IPS-NIHi11 (cell line): ENCODE measurements around the gene PPID.
"Not testable (repeated sequence)": the region's sequence is repeated elsewhere in the genome, so short reads cannot be mapped to it uniquely, and the experiment has no call there.

ENCODE experiments used
- DNase-seq: peaks from one replicate; pipeline ENCODE4 v3.0.0; 2012; ENCODE audit warnings: mixed read lengths, low spot score

The PPID gene

GRCh38 chr4:158722917-158723793 lies at the start of gene PPID:
Gene PPID, minus strand, starts transcription at chr4:158723396. Its CDS starts 108 bp downstream, at chr4:158723288.
- DNase-seq: peak; percentile 93

GRCh38 chr4:158771776-158772175 lies 48.6 kb upstream of the PPID start:
- DNase-seq: no peak

- DNase-seq: no peak
Observed at GRCh38 chr4:158770671-158771070, 47.5 kb upstream of the PPID start.

GRCh38 chr4:158769175-158769921 lies 46.2 kb upstream of the PPID start:
- peak; percentile 22 for DNase-seq

GRCh38 chr4:158768555-158769174 lies 45.5 kb upstream of the PPID start, which contains the start of gene FNIP2:
Gene FNIP2, plus strand, starts transcription at chr4:158769026. Its CDS starts 187 bp downstream, at chr4:158769213.
- DNase-seq: peak; percentile 95

GRCh38 chr4:158767451-158767850 lies 44.3 kb upstream of the PPID start:
- DNase-seq: no peak

GRCh38 chr4:158766434-158767044 lies 43.3 kb upstream of the PPID start:
- no peak for DNase-seq

- no peak for DNase-seq
Observed at GRCh38 chr4:158763462-158763861, 40.3 kb upstream of the PPID start.

GRCh38 chr4:158762553-158762952 lies 39.4 kb upstream of the PPID start:
- no peak for DNase-seq

- DNase-seq: no peak
Observed at GRCh38 chr4:158760866-158761265, 37.7 kb upstream of the PPID start.

GRCh38 chr4:158759539-158759938 lies 36.3 kb upstream of the PPID start:
- not testable (repeated sequence) for DNase-seq

GRCh38 chr4:158758703-158759102 lies 35.5 kb upstream of the PPID start:
- DNase-seq: no peak

- DNase-seq: no peak
Observed at GRCh38 chr4:158758142-158758541, 34.9 kb upstream of the PPID start.

GRCh38 chr4:158756588-158756987 lies 33.4 kb upstream of the PPID start:
- no peak for DNase-seq

- DNase-seq: not testable (repeated sequence)
Observed at GRCh38 chr4:158755819-158756218, 32.6 kb upstream of the PPID start.

GRCh38 chr4:158754385-158755180 lies 31.4 kb upstream of the PPID start:
- DNase-seq: no peak

GRCh38 chr4:158750379-158750778 lies 27.2 kb upstream of the PPID start:
- no peak for DNase-seq

- DNase-seq: not testable (repeated sequence)
Observed at GRCh38 chr4:158746537-158746936, 23.3 kb upstream of the PPID start.

- DNase-seq: no peak
Observed at GRCh38 chr4:158741326-158742021, 18.3 kb upstream of the PPID start.

- peak; percentile 26 for DNase-seq
Observed at GRCh38 chr4:158739600-158739999, 16.4 kb upstream of the PPID start.

GRCh38 chr4:158738866-158739265 lies 15.7 kb upstream of the PPID start:
- DNase-seq: no peak
